Neuronal stem cell (in vitro differentiated cells): ENCODE data around the gene FBXO5.

Experiments used
- DNase-seq: peaks from one replicate; pipeline ENCODE4 v3.0.0-alpha.2; 2013; ENCODE audit warnings: low spot score
- H2AFZ ChIP-seq: one replicate; pipeline ENCODE4 v1.6.1; 2013; ENCODE audit warnings: mild to moderate bottlenecking, low read length, inconsistent platforms
- H2AK5ac ChIP-seq: 2 replicates; pipeline ENCODE4 v1.6.1; 2013; ENCODE audit warnings: low read depth, mild to moderate bottlenecking, inconsistent platforms, low read length, moderate library complexity, mixed read lengths
- H2BK120ac ChIP-seq: 2 replicates; pipeline ENCODE4 v1.6.1; 2013; ENCODE audit warnings: low read depth, mild to moderate bottlenecking, inconsistent platforms, low read length, moderate library complexity, mixed read lengths
- H2BK12ac ChIP-seq: one replicate; pipeline ENCODE4 v1.6.1; 2013; ENCODE audit warnings: low read length, inconsistent platforms
- H2BK15ac ChIP-seq: 2 replicates; pipeline ENCODE4 v1.6.1; 2013; ENCODE audit warnings: mild to moderate bottlenecking, low read length, inconsistent platforms, mixed read lengths
- H2BK5ac ChIP-seq: one replicate; pipeline ENCODE4 v1.6.1; 2013; ENCODE audit warnings: inconsistent platforms, mild to moderate bottlenecking, low read length, moderate library complexity
- H3K14ac ChIP-seq: one replicate; pipeline ENCODE4 v1.6.1; 2013; ENCODE audit warnings: low read length, inconsistent platforms
- H3K18ac ChIP-seq: 2 replicates; pipeline ENCODE4 v1.6.1; 2013; ENCODE audit warnings: low read length, inconsistent platforms
- H3K23ac ChIP-seq: 2 replicates; pipeline ENCODE4 v1.6.1; 2013; ENCODE audit warnings: low read depth, mild to moderate bottlenecking, mixed read lengths, low read length, inconsistent platforms; ENCODE audit not compliant: poor library complexity
- H3K27ac ChIP-seq: replicated peaks from 3 replicates; pipeline ENCODE4 v1.5.1; 2013; ENCODE audit warnings: low read length, inconsistent platforms
- H3K27me3 ChIP-seq, 3 experiments: 2 replicates each; pipeline ENCODE4 v1.6.1; 2013; ENCODE audit warnings: low read length in 3 of 3, mild to moderate bottlenecking in 2 of 3, inconsistent platforms in 1 of 3, low read depth in 1 of 3, mixed read lengths in 1 of 3, moderate library complexity in 1 of 3; ENCODE audit not compliant: control insufficient read depth in 3 of 3, insufficient read depth in 3 of 3
- H3K36me3 ChIP-seq, 2 donors: replicated peaks in 1 of 2; 2 replicates each; pipeline ENCODE4 v1.6.1; 2013; ENCODE audit warnings: low read length in 2 of 2; ENCODE audit not compliant: control insufficient read depth in 2 of 2, insufficient read depth in 2 of 2
- H3K4ac ChIP-seq: 2 replicates; pipeline ENCODE4 v1.6.1; 2013; ENCODE audit warnings: inconsistent platforms, mild to moderate bottlenecking, low read length, moderate library complexity
- H3K4me1 ChIP-seq, 2 donors: 1 replicate in 1 of 2; 2 replicates in 1 of 2; pipeline ENCODE4 v1.6.1; 2013; ENCODE audit warnings: low read length in 2 of 2, low read depth in 1 of 2; ENCODE audit not compliant: control insufficient read depth in 2 of 2, insufficient read depth in 1 of 2
- H3K4me2 ChIP-seq: one replicate; pipeline ENCODE4 v1.6.1; 2013; ENCODE audit warnings: mild to moderate bottlenecking, low read length, inconsistent platforms; ENCODE audit not compliant: insufficient read depth, poor library complexity, severe bottlenecking
- H3K4me3 ChIP-seq, 2 donors: 2 replicates each; pipeline ENCODE4 v1.5.1; 2013; ENCODE audit warnings: low read length in 2 of 2, mild to moderate bottlenecking in 2 of 2, inconsistent platforms in 1 of 2, moderate library complexity in 1 of 2
- H3K79me1 ChIP-seq: one replicate; pipeline ENCODE4 v1.6.1; 2013; ENCODE audit warnings: low read depth, mild to moderate bottlenecking, inconsistent platforms, low read length, moderate library complexity
- H3K9ac ChIP-seq: one replicate; pipeline ENCODE4 v1.6.1; 2013; ENCODE audit warnings: mild to moderate bottlenecking, low read depth, low read length, inconsistent platforms; ENCODE audit not compliant: poor library complexity
- H3K9me3 ChIP-seq, 2 donors: replicated peaks in 1 of 2; 2 replicates each; pipeline versions ENCODE3 to v1.6.1; 2013; ENCODE audit warnings: low read length in 2 of 2, mild to moderate bottlenecking in 2 of 2, inconsistent platforms in 1 of 2, low read depth in 1 of 2, mixed read lengths in 1 of 2, moderate library complexity in 1 of 2; ENCODE audit not compliant: control insufficient read depth in 2 of 2, insufficient read depth in 1 of 2
- H4K8ac ChIP-seq: one replicate; pipeline ENCODE4 v1.6.1; 2013; ENCODE audit warnings: low read depth, mild to moderate bottlenecking, inconsistent platforms, low read length, moderate library complexity
- H4K91ac ChIP-seq: one replicate; pipeline ENCODE4 v1.6.1; 2013; ENCODE audit warnings: low read length, low read depth, mild to moderate bottlenecking, inconsistent platforms; ENCODE audit not compliant: poor library complexity
- WGBS, 2 donors: extraction: QIAGEN DNeasy Blood & Tissue Kit; methylation state at CpG; one replicate each; pipeline ENCODE4 v1.1.7; 2013; ENCODE audit warnings: missing lambda C conversion rate in 2 of 2, mixed read lengths in 1 of 2; ENCODE audit not compliant: insufficient read length in 2 of 2, insufficient replicate concordance in 1 of 2; ENCODE audit errors: extremely low coverage in 2 of 2; 5-methylcytosine and 5-hydroxymethylcytosine counted together

FBXO5 gene

DNA sequence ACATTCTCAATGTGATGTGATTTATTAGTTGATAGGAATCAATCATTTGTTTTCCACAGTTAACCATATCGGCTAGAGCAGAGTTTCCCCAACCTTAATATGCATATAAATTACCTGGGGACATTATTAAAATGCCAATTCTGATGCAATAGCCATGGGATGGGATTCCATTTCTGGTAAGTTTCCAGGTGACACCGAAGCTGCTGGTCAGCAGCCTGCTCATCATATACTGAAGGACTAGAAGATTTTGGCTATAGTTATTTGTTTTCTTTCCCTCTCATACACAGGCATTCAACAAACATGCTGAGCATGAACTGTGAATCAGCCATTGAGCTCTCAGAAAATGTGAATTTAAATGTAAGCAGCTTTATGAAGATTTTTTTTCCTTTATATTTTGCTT, 35.8 kb downstream of the FBXO5 start:
- no peak overlapping the region for H3K4me2 ChIP-seq
- H2AK5ac ChIP-seq: no peak overlapping the region
- no peak overlapping the region for H2BK120ac ChIP-seq
- H3K27me3 ChIP-seq: peaks cover 0 to 4% (median 0%) of the 10 kb centered on the region in 3 experiments
- no CpG with 5 or more reads among the region's 2 CpGs for WGBS, 2 donors
- DNase-seq: no peak
- H3K9me3 ChIP-seq: no peaks in the 10 kb centered on the region
- H3K4ac ChIP-seq: no peak overlapping the region
- H3K4me1 ChIP-seq: no peaks in the 10 kb centered on the region
- H3K18ac ChIP-seq: no peak overlapping the region
- H3K14ac ChIP-seq: no peak overlapping the region
- H3K27ac ChIP-seq: no peak overlapping the region
- H2BK5ac ChIP-seq: no peak overlapping the region
- H3K9ac ChIP-seq: no peak overlapping the region
- no peak overlapping the region for H2BK15ac ChIP-seq
- H3K4me3 ChIP-seq: no peak overlapping the region
- no peaks in the 10 kb centered on the region for H3K36me3 ChIP-seq
- H4K8ac ChIP-seq: no peak overlapping the region
- H2AFZ ChIP-seq: no peak overlapping the region
- H4K91ac ChIP-seq: no peak overlapping the region
- no peak overlapping the region for H2BK12ac ChIP-seq
- H3K79me1 ChIP-seq: no peaks in the 10 kb centered on the region
- H3K23ac ChIP-seq: no peak overlapping the region

DNA sequence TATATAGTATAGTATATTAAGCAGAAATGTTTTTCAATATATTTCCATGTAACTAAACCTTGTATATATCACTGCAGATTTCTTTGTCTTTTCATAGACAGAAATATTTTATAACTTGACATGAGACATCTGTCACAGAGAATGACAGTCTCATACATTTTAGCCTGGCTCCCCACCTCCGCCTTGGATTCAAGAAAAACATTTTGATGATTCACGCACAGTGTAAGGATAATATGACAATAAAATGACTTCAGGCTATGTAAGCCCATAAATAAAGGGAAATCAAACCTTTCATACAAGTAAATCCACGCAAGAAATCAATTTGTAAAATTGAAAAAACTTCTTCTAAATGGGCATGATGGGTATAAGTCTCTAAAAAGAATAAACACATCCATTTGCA, 36.4 kb downstream of the FBXO5 start:
- Histone ChIP-seq H2AFZ (no peak overlapping the region), H3K18ac (no peak overlapping the region), H4K8ac (no peak overlapping the region), H2BK5ac (no peak overlapping the region), H2BK15ac (no peak overlapping the region), H4K91ac (no peak overlapping the region), H3K14ac (no peak overlapping the region), H3K23ac (no peak overlapping the region), H3K4ac (no peak overlapping the region), H3K4me2 (no peak overlapping the region), H3K4me1 (no peaks in the 10 kb centered on the region), H3K27ac (no peak overlapping the region), H2BK12ac (no peak overlapping the region), H2BK120ac (no peak overlapping the region), H2AK5ac (no peak overlapping the region), H3K9me3 (no peaks in the 10 kb centered on the region), H3K4me3 (no peak overlapping the region), H3K27me3 (peaks cover 0 to 4% (median 0%) of the 10 kb centered on the region in 3 experiments), H3K79me1 (no peaks in the 10 kb centered on the region), H3K36me3 (no peaks in the 10 kb centered on the region), H3K9ac (no peak overlapping the region)
- no CpG with 5 or more reads among the region's 3 CpGs for WGBS, 2 donors
- no peak for DNase-seq

- H3K23ac ChIP-seq: no peak overlapping the region
- no peak overlapping the region for H3K4ac ChIP-seq
- H3K4me1 ChIP-seq: no peaks in the 10 kb centered on the region
- no peak overlapping the region for H2BK12ac ChIP-seq
- no peak overlapping the region for H3K4me2 ChIP-seq
- no peak overlapping the region for H2BK15ac ChIP-seq
- H2BK5ac ChIP-seq: no peak overlapping the region
- H3K9me3 ChIP-seq: no peaks in the 10 kb centered on the region
- H3K27me3 ChIP-seq: no peaks in the 10 kb centered on the region
- no peak overlapping the region for H3K27ac ChIP-seq
- H3K4me3 ChIP-seq: no peak overlapping the region
- no peak overlapping the region for H3K18ac ChIP-seq
- H2AFZ ChIP-seq: no peak overlapping the region
- H3K9ac ChIP-seq: no peak overlapping the region
- no CpG with 5 or more reads among the region's 2 CpGs for WGBS, 2 donors
- H2BK120ac ChIP-seq: no peak overlapping the region
- DNase-seq: no peak
- no peak overlapping the region for H4K91ac ChIP-seq
- H4K8ac ChIP-seq: no peak overlapping the region
- H3K36me3 ChIP-seq: no peaks in the 10 kb centered on the region
- no peak overlapping the region for H2AK5ac ChIP-seq
- H3K14ac ChIP-seq: no peak overlapping the region
- H3K79me1 ChIP-seq: no peaks in the 10 kb centered on the region
Observed at GRCh38 chr6:152943260-152943897, 39.5 kb downstream of the FBXO5 start.

- Histone ChIP-seq H3K18ac (no peak overlapping the region), H2BK5ac (no peak overlapping the region), H3K79me1 (no peaks in the 10 kb centered on the region), H2BK15ac (no peak overlapping the region), H4K8ac (no peak overlapping the region), H3K9ac (no peak overlapping the region), H2BK12ac (no peak overlapping the region), H3K4me1 (no peaks in the 10 kb centered on the region), H3K27me3 (no peaks in the 10 kb centered on the region), H3K4me3 (no peak overlapping the region), H3K27ac (no peak overlapping the region), H3K14ac (no peak overlapping the region), H3K4ac (no peak overlapping the region), H2AK5ac (no peak overlapping the region), H2BK120ac (no peak overlapping the region), H3K23ac (no peak overlapping the region), H4K91ac (no peak overlapping the region), H3K4me2 (no peak overlapping the region), H2AFZ (no peak overlapping the region), H3K9me3 (no peaks in the 10 kb centered on the region), H3K36me3 (no peaks in the 10 kb centered on the region)
- WGBS, 2 donors: no CpG with 5 or more reads among the region's 1 CpG
- DNase-seq: no peak
Observed at GRCh38 chr6:152942319-152942869, 40.4 kb downstream of the FBXO5 start.
